Measurements from ENCODE around the gene JMJD7.

The JMJD7 gene

DNA sequence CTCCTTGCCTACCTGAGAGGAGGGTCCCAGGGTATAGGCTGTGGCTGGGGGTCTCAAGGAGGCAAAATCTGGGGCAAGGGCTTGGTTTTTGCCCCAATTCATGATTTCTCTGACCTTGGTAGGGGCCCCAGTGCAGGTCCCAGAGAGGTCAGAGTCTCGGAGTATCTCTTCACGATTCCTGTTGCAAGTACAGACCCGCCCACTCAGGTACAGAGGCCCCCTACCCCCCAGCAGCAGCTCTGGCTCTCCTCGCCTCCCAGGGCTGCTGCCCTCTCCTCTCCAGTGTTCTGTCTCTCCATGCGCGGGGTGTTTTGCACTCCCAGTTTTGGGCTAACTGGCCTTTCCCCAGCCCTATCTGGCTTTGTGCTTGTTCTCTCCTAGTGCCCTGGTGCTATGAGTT lies 5.4 kb upstream of the JMJD7 start:
- no peak for DNase-seq (ENCODE audit: low read depth in 3 of 3)

DNA sequence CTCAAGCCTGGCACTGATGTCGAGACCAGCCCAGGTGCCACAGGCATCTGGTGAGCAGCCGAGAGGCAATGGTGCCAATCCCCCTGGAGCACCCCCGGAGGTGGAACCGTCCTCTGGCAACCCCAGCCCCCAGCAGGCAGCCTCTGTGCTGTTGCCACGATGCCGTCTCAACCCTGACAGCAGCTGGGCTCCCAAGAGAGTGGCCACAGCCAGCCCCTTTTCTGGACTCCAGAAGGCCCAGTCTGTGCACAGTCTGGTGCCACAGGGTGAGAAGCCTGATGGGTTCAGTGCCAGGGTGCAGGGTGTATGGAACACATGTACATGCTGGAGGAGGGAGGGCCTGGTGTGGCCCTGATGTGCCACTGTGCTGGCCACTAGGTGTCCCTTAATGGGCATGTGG lies 4.9 kb upstream of the JMJD7 start:
- no peak for DNase-seq (ENCODE audit: low read depth in 3 of 3)

DNA sequence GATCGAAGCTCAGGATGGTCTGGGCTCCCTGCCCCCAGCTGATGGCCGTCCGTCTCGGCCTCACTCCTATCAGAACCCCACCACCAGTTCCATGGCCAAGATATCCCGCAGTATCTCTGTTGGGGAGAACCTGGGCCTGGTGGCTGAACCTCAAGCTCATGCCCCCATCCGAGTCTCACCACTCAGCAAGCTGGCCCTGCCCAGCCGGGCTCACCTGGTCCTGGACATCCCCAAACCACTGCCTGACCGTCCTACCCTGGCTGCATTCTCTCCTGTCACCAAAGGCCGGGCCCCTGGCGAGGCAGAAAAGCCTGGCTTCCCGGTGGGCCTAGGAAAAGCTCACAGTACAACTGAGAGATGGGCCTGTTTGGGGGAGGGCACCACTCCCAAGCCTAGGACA lies 4.4 kb upstream of the JMJD7 start:
- no peak for DNase-seq (ENCODE audit: low read depth in 3 of 3)

- no peak for DNase-seq (ENCODE audit: low read depth in 3 of 3)
Observed at GRCh38 chr15:41824062-41824745, 3.7 kb upstream of the JMJD7 start.

- DNase-seq (ENCODE audit: low read depth in 3 of 3) = no peak
Observed at GRCh38 chr15:41825145-41825544, 2.7 kb upstream of the JMJD7 start.

- no peak for DNase-seq (ENCODE audit: low read depth in 3 of 3)
Observed at GRCh38 chr15:41825572-41826535, 2.0 kb upstream of the JMJD7 start.

- DNase-seq (ENCODE audit: low read depth in 3 of 3) = peak in 1 of 3 experiments; percentile 13
Observed at GRCh38 chr15:41827290-41827879, 507 bp upstream of the JMJD7 start.

DNA sequence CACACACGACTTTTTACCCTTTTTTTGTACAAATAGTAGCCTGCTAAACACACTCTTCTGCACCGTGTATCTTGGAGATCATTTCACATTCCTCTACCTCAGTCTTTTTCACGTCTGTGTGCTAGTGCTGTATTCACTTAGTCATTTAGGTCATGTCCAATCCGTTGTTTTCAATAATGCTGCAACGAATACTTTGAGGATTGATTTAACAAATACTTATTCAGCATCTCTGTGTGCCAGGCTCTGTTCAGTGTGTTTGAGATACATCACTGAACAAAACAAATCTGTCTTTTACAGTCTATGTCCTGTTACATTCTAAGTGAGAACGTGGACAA lies 882 bp downstream of the JMJD7 start:
- no peak for DNase-seq (ENCODE audit: low read depth in 3 of 3)

DNA sequence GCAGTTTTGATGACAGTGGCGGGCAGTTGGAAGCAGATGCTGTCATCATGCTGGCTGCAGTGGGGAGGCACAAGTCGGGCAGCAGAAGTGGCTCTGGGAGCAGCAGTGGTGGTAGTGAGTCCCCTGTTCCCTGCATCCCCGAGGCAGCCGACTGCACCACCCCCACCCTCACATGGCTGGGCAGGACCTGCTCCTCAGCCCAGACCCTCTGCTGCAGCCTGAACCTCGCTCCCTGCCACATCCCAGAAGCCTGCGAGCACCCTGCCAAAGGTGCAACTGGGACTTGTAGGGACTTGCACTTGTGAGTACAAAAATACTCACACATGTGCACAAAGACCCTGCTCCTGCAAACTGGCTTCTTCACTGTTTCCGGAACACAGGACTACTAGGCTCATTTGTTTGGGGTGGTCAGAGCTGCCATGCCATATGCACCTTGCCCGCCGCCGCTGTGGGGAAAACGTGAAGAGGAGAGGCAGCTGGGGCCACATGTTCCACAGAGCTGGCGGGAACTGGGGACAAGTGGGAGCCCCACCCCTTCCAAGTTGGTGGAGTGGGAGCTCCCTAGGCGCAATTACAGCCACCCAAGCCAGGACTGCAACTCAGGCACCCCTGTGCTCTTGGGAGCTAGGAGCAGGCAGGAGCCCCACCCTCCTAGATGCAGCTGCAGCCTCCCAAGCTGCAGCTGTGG lies 2.2 kb downstream of the JMJD7 start:
- DNase-seq (ENCODE audit: low read depth in 3 of 3) = no peak

DNA sequence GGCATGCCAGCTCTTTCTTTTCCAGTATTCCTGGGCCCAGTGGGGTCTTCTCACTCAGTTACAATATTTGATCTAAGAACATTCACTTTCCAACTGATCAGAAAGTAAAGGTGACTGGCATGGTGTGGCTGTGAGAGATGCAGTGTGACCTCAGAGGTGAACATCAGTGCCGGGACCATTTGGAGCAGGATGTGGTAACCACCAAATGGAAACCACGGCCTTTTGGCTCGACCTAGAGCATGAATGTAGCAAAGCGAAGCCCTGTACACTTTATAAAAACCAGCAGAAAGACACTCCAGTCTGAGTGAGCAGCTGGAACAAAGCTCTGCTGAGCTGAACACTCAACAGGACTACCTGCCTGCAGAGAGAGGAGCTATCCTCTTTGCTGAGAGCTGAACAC lies 3.4 kb downstream of the JMJD7 start:
- peak in 1 of 3 experiments; percentile 43 for DNase-seq (ENCODE audit: low read depth in 3 of 3)

- DNase-seq (ENCODE audit: low read depth in 3 of 3) = no peak
Observed at GRCh38 chr15:41832208-41832607, 4.3 kb downstream of the JMJD7 start.

GRCh38 chr15:41832875-41833274 lies 5.0 kb downstream of the JMJD7 start:
- DNase-seq (ENCODE audit: low read depth in 3 of 3) = no peak

GRCh38 chr15:41834096-41834495 lies 6.2 kb downstream of the JMJD7 start:
- DNase-seq (ENCODE audit: low read depth in 3 of 3) = no peak

- DNase-seq (ENCODE audit: low read depth in 3 of 3) = no peak
Observed at GRCh38 chr15:41836073-41836472, 8.2 kb downstream of the JMJD7 start.

- no peak for DNase-seq (ENCODE audit: low read depth in 3 of 3)
Observed at GRCh38 chr15:41836713-41837454, 9.0 kb downstream of the JMJD7 start.

DNA sequence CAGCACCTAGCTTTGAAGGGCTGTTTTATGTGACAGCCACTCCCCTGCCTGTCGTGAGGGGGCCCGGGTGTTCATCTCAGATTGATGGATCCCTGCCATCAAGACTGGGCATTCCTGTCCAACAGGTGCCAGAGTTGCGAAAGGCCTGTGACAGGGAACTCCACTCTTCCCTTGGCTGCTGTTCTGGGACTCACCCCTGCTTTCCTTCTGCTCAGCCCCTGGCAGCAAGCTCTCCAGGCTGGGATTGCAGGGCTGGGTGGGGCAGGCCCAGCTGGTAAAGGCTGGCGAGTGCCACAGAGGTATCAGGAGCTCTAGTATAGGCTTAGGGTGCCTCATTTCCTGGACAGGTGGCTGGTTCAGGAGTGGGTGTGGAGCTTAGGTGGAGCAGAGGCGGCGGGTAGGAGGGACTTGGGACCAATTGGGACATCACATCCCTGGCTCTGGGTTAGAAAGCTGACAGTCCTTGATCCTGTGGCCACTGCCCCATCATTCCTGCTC lies 10.6 kb downstream of the JMJD7 start, which contains the start of gene PLA2G4B:
PLA2G4B (plus strand) TSS at position 448 of the 498 bp plus-strand sequence. CDS start 67 bp downstream, outside the sequence.
- DNase-seq (ENCODE audit: low read depth in 3 of 3) = no peak

GRCh38 chr15:41839781-41840491 lies 12.0 kb downstream of the JMJD7 start:
- DNase-seq (ENCODE audit: low read depth in 3 of 3) = no peak

DNA sequence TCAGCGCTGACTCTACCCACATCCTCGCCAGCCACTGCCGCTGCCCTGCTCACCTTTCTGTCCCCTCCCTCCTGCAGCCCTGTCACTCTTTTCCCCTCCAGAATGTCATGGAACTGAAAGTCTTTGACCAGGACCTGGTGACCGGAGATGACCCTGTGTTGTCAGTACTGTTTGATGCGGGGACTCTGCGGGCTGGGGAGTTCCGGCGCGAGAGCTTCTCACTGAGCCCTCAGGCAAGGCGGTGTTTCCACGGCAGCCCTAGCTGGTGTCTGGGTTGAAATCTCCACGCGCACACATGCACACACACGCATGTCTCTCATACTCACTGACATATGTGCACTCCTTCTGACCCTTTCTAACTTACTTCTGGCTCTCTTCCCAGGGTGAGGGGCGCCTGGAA lies 12.8 kb downstream of the JMJD7 start:
- DNase-seq (ENCODE audit: low read depth in 3 of 3) = no peak

DNA sequence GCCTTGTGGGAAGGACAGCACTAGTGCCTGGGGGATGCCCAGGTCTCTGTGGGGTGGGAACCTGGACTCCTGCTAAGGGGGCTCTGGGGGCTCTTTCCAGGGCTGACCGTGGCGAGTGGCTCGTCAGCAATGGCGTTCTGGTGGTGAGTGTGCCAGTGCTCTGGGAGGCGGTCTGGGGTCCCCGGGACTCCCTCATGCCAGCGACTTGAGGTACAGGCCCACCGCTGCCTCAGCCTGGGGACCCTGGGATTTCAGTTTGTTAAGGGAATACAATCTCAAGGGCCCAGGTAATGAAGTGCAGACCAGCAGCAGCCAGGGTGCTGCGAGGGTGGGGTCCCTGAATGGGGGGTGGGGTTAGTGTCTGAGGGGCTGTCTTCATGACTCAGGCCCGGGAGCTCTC lies 13.2 kb downstream of the JMJD7 start:
- no peak for DNase-seq (ENCODE audit: low read depth in 3 of 3)

- DNase-seq (ENCODE audit: low read depth in 3 of 3) = no peak
Observed at GRCh38 chr15:41842229-41842628, 14.3 kb downstream of the JMJD7 start.
